PC-9 (cell line): Measurements from ENCODE around the gene TIGD7. TPM values are rescaled to one million over a fixed set of nuclear protein-coding genes. Genes with fewer than 3 reads are reported as not detected.

ENCODE experiments used
- BruUV-seq: library from RNA; stranded (reverse); fragments of 400-500 nt; replicated peaks from 2 replicates; lab custom pipeline; 2021; lab: Mats Ljungman, UMichigan
- CTCF ChIA-PET: fragments of 300-600 bp; sonication (Branson Sonifier 250); formaldehyde crosslinking; loops from one replicate; lab custom pipeline; 2022; ENCODE audit warnings: antibody characterized with exemption; lab: Charles Lee
- POLR2A ChIA-PET: fragments of 300-600 bp; sonication (Branson Sonifier 250); formaldehyde crosslinking; loops from one replicate; lab custom pipeline; 2022; ENCODE audit warnings: antibody characterized with exemption; ENCODE audit not compliant: unreplicated experiment; lab: Charles Lee
- DNase-seq, 2 experiments: peaks; one replicate each; pipeline versions ENCODE4 v3.0.0 to v3.0.0-alpha.2; 2015 to 2022; ENCODE audit warnings: mixed read lengths in 1 of 2
- H2AFZ ChIP-seq: fragments of 200-600 bp; sonication (generic); 2 replicates; pipeline ENCODE4 v1.8.1; 2017; ENCODE audit warnings: antibody characterized with exemption
- H3F3A ChIP-seq: fragments of 200-600 bp; sonication (generic); 2 replicates; pipeline ENCODE4 v1.8.1; 2017; ENCODE audit warnings: antibody characterized with exemption, mild to moderate bottlenecking, low read depth; ENCODE audit not compliant: insufficient read depth
- H3K27ac ChIP-seq: fragments of 200-600 bp; sonication (generic); 2 replicates; pipeline ENCODE4 v1.6.1; 2016; ENCODE audit warnings: mixed run types
- H3K27me3 ChIP-seq: fragments of 200-600 bp; sonication (generic); 2 replicates; pipeline ENCODE4 v1.6.1; 2016; ENCODE audit warnings: low read depth, mixed run types; ENCODE audit not compliant: insufficient read depth
- H3K36me3 ChIP-seq: fragments of 200-600 bp; sonication (generic); 2 replicates; pipeline ENCODE4 v1.6.1; 2016; ENCODE audit warnings: low read depth, mixed run types
- H3K4me1 ChIP-seq: fragments of 200-600 bp; sonication (generic); replicated peaks from 2 replicates; pipeline ENCODE4 v1.6.1; 2016; ENCODE audit warnings: mixed run types; ENCODE audit not compliant: insufficient read depth
- H3K4me2 ChIP-seq: fragments of 200-600 bp; sonication (generic); 2 replicates; pipeline ENCODE4 v1.6.1; 2017; ENCODE audit warnings: mixed run types
- H3K4me3 ChIP-seq: fragments of 200-600 bp; sonication (generic); 2 replicates; pipeline ENCODE4 v1.6.1; 2016; ENCODE audit warnings: mixed run types
- H3K79me2 ChIP-seq: fragments of 200-600 bp; sonication (generic); 2 replicates; pipeline ENCODE4 v1.6.1; 2017; ENCODE audit warnings: low read depth, mixed run types
- H3K9me2 ChIP-seq: fragments of 200-600 bp; sonication (generic); 2 replicates; pipeline ENCODE4 v1.8.1; 2017; ENCODE audit warnings: mild to moderate bottlenecking; ENCODE audit not compliant: insufficient read depth
- H3K9me3 ChIP-seq: fragments of 200-600 bp; sonication (generic); 2 replicates; pipeline ENCODE4 v1.8.1; 2016; ENCODE audit warnings: low read depth; ENCODE audit not compliant: insufficient read depth
- H4K20me1 ChIP-seq: fragments of 200-600 bp; sonication (generic); 2 replicates; pipeline ENCODE4 v1.8.1; 2017; ENCODE audit not compliant: insufficient read depth
- CTCF ChIP-seq: fragments of 200-600 bp; sonication (generic); conservative IDR thresholded peaks from 2 replicates; pipeline ENCODE4 v1.6.1; 2017; ENCODE audit warnings: mixed run types, antibody characterized with exemption, mild to moderate bottlenecking, moderate library complexity
- EZH2 ChIP-seq: fragments of 200-600 bp; sonication (generic); IDR thresholded peaks from 2 replicates; pipeline ENCODE4 v1.8.0; 2017; ENCODE audit warnings: antibody characterized with exemption, low read depth
- intact Hi-C: fragments of 100-400 bp; cut with micrococcal nuclease; formaldehyde crosslinking; loops from one replicate; pipeline ENCODE4 v1.10.0; 2022; ENCODE audit not compliant: unreplicated experiment
- total RNA-seq: library from RNA; stranded (reverse); gene quantifications from 2 replicates; pipeline ENCODE4 v1.2.3, GENCODE V29; 2021

The TIGD7 gene
- total RNA-seq, 1 experiment from 2014 or later: 8.7 TPM

- Histone ChIP-seq H3K9me2 (no peaks in the 10 kb centered on the region), H3K4me2 (peak overlapping the region; percentile 85), H3K4me3 (peak overlapping the region; percentile 84), H3F3A (peaks cover 28% of the 10 kb centered on the region), H3K27me3 (no peaks in the 10 kb centered on the region), H3K79me2 (no peaks in the 10 kb centered on the region), H4K20me1 (no peaks in the 10 kb centered on the region), H3K9me3 (peaks cover 5% of the 10 kb centered on the region; the same call in 1 of the 2 replicates), H3K27ac (peak overlapping the region; percentile 75), H2AFZ (peak overlapping the region; percentile 92), H3K4me1 (no peaks in the 10 kb centered on the region; the same call in 1 of the 2 replicates), H3K36me3 (no peaks in the 10 kb centered on the region)
- POLR2A ChIA-PET: interaction anchor here (0.7 to 1.2 kb wide), 2 partner anchors 18 to 55 kb away, joined by 4 to 6 read pairs; no protein-coding TSS in a partner anchor
- BruUV-seq: TSS peak; percentile 82
- intact Hi-C loops: loop anchor here (1.0 to 10.0 kb wide), 4 partner anchors 18 to 380 kb away; partner anchors contain the start of genes CLUAP1 and OR1F1
- TF ChIP-seq EZH2: no peak
- DNase-seq: peak; percentile 95 to 99
- CTCF ChIA-PET: interaction anchor here (0.9 kb wide), 1 partner anchor 75 kb away, joined by 3 read pairs; no protein-coding TSS in a partner anchor
Observed at GRCh38 chr16:3264137-3265036, 40.8 kb downstream of the TIGD7 start.

- H3K4me3 ChIP-seq: no peak overlapping the region; the same call in 1 of the 2 replicates
- H3K79me2 ChIP-seq: no peaks in the 10 kb centered on the region
- H3K4me2 ChIP-seq: peak overlapping the region; percentile 85
- H3K9me2 ChIP-seq: no peaks in the 10 kb centered on the region
- intact Hi-C loops: loop anchor here (5.0 to 10.0 kb wide), 3 partner anchors 75 to 382 kb away; partner anchors contain the start of genes CLUAP1 and OR1F1
- ChIA-PET POLR2A (interaction anchor here (0.6 kb wide), 1 partner anchor 92 kb away, joined by 19 read pairs; no protein-coding TSS in a partner anchor), CTCF (no interaction called here)
- H3K36me3 ChIP-seq: no peaks in the 10 kb centered on the region
- H3K4me1 ChIP-seq: no peaks in the 10 kb centered on the region; the same call in 1 of the 2 replicates
- no peak for TF ChIP-seq CTCF
- TF ChIP-seq EZH2: no peak
- peaks cover 5% of the 10 kb centered on the region; the same call in 1 of the 2 replicates for H3K9me3 ChIP-seq
- H3K27me3 ChIP-seq: no peaks in the 10 kb centered on the region
- no TSS peak for BruUV-seq
- no peak overlapping the region for H2AFZ ChIP-seq
- DNase-seq: no peak
- H3K27ac ChIP-seq: no peak overlapping the region
- peaks cover 28% of the 10 kb centered on the region for H3F3A ChIP-seq
- no peaks in the 10 kb centered on the region for H4K20me1 ChIP-seq
Observed at GRCh38 chr16:3262517-3262916, 42.7 kb downstream of the TIGD7 start.

GRCh38 chr16:3259836-3260235 is 45.4 kb downstream of the TIGD7 start:
- ChIA-PET CTCF (no interaction called here), POLR2A (no interaction called here)
- Histone ChIP-seq H3K4me1 (no peaks in the 10 kb centered on the region; the same call in 1 of the 2 replicates), H3K27me3 (no peaks in the 10 kb centered on the region), H3K4me3 (no peak overlapping the region), H3K9me2 (no peaks in the 10 kb centered on the region), H3F3A (peaks cover 21% of the 10 kb centered on the region), H3K27ac (no peak overlapping the region), H4K20me1 (no peaks in the 10 kb centered on the region), H3K9me3 (no peaks in the 10 kb centered on the region), H2AFZ (no peak overlapping the region), H3K4me2 (no peak overlapping the region), H3K79me2 (no peaks in the 10 kb centered on the region), H3K36me3 (no peaks in the 10 kb centered on the region)
- no peak for DNase-seq
- no TSS peak for BruUV-seq
- no peak for TF ChIP-seq EZH2
- intact Hi-C loops: loop anchor here (5.0 to 10.0 kb wide), 3 partner anchors 73 to 385 kb away; partner anchors contain the start of genes CLUAP1 and OR1F1
